SK-N-SH (cell line): ENCODE results near the gene FOXM1. TPM values are rescaled to one million over a fixed set of nuclear protein-coding genes. Genes with fewer than 3 reads are reported as not detected.

Experiments
- CTCF ChIA-PET: fragments of 300-600, 350-600 bp; formaldehyde crosslinking; extraction: SDS; loops from one replicate; lab custom pipeline; 2021; lab: Yijun Ruan, JAX
- POLR2A ChIA-PET: fragments of 350-600 bp; sonication (Branson Sonifier 250); formaldehyde crosslinking; extraction: SDS; loops from one replicate; lab custom pipeline; 2020; ENCODE audit warnings: antibody characterized with exemption, inconsistent platforms; lab: Yijun Ruan, JAX
- DNase-seq: peaks from one replicate; pipeline ENCODE4 v3.0.0; 2012
- H2AFZ ChIP-seq: fragments of 200-600 bp; sonication (generic); 2 replicates; pipeline ENCODE4 v1.8.1; 2016; ENCODE audit warnings: antibody characterized with exemption, mild to moderate bottlenecking, low read depth
- H3F3A ChIP-seq: fragments of 200-600 bp; sonication (generic); replicated peaks from 2 replicates; pipeline ENCODE3; 2016; ENCODE audit warnings: antibody characterized with exemption, mild to moderate bottlenecking; ENCODE audit not compliant: insufficient read depth
- H3K27ac ChIP-seq, 2 experiments: fragments of 200-500 bp in 1 of 2; fragments of 200-600 bp in 1 of 2; sonication (Bioruptor generic) in 1 of 2; sonication (generic), shearing (Covaris generic) in 1 of 2; 2 replicates each; pipeline versions ENCODE4 v1.5.1 to v1.6.1; 2014 to 2016; ENCODE audit warnings: low read depth in 2 of 2, inconsistent platforms in 1 of 2, low read length in 1 of 2, mild to moderate bottlenecking in 1 of 2, mixed read lengths in 1 of 2
- H3K27me3 ChIP-seq: fragments of 200-600 bp; sonication (generic), shearing (Covaris generic); 2 replicates; pipeline ENCODE4 v1.6.1; 2016; ENCODE audit warnings: mixed run types; ENCODE audit not compliant: insufficient read depth
- H3K36me3 ChIP-seq, 2 experiments: fragments of 200-500 bp in 1 of 2; fragments of 200-600 bp in 1 of 2; sonication (Bioruptor generic) in 1 of 2; sonication (generic) in 1 of 2; replicated peaks in 1 of 2; 2 replicates each; pipeline versions ENCODE3 to v1.5.1; 2014 to 2016; ENCODE audit warnings: low read length in 1 of 2, mild to moderate bottlenecking in 1 of 2; ENCODE audit not compliant: insufficient read depth in 2 of 2, control insufficient read depth in 1 of 2
- H3K4me1 ChIP-seq, 2 experiments: fragments of 200-500 bp in 1 of 2; fragments of 200-600 bp in 1 of 2; sonication (Bioruptor generic) in 1 of 2; sonication (generic), shearing (Covaris generic) in 1 of 2; 2 replicates each; pipeline versions ENCODE4 v1.5.1 to v1.6.1; 2014 to 2016; ENCODE audit warnings: low read depth in 1 of 2, low read length in 1 of 2, mixed run types in 1 of 2; ENCODE audit not compliant: insufficient read depth in 2 of 2, control insufficient read depth in 1 of 2
- H3K4me2 ChIP-seq: fragments of 200-600 bp; sonication (generic), shearing (Covaris generic); 2 replicates; pipeline ENCODE4 v1.6.1; 2017; ENCODE audit warnings: mixed run types
- H3K4me3 ChIP-seq, 2 experiments: fragments of 200-500 bp in 1 of 2; fragments of 200-600 bp in 1 of 2; sonication (Bioruptor generic) in 1 of 2; sonication (generic), shearing (Covaris generic) in 1 of 2; 2 replicates each; pipeline versions ENCODE4 v1.5.1 to v1.8.1; 2014 to 2016; ENCODE audit warnings: low read depth in 2 of 2, inconsistent platforms in 1 of 2, low read length in 1 of 2, mild to moderate bottlenecking in 1 of 2, mixed read lengths in 1 of 2, moderate library complexity in 1 of 2
- H3K79me2 ChIP-seq: fragments of 200-600 bp; sonication (generic); 2 replicates; pipeline ENCODE4 v1.8.1; 2017; ENCODE audit warnings: mild to moderate bottlenecking; ENCODE audit not compliant: insufficient read depth
- H3K9ac ChIP-seq: fragments of 200-600 bp; sonication (generic); 2 replicates; pipeline ENCODE4 v1.6.1; 2017; ENCODE audit warnings: mixed run types
- H3K9me2 ChIP-seq: fragments of 200-600 bp; sonication (generic); 2 replicates; pipeline ENCODE4 v1.6.1; 2017; ENCODE audit warnings: mixed run types
- H3K9me3 ChIP-seq: fragments of 200-600 bp; sonication (generic); 2 replicates; pipeline ENCODE4 v1.6.1; 2017; ENCODE audit warnings: mixed run types, mild to moderate bottlenecking, moderate library complexity
- H4K20me1 ChIP-seq: fragments of 200-600 bp; sonication (generic); 2 replicates; pipeline ENCODE4 v1.6.1; 2017; ENCODE audit warnings: mild to moderate bottlenecking, mixed run types; ENCODE audit not compliant: insufficient read depth
- CHD2 ChIP-seq: fragments of 150-350 bp; IDR thresholded peaks from 2 replicates; pipeline ENCODE4 v1.6.1; 2018; ENCODE audit warnings: low read length; ENCODE audit not compliant: partially characterized antibody
- ELF1 ChIP-seq: IDR thresholded peaks from 2 replicates; pipeline ENCODE4 v1.4.0; 2012
- EZH2phosphoT487 ChIP-seq: fragments of 200-600 bp; sonication (generic); IDR thresholded peaks from 2 replicates; pipeline ENCODE4 v1.6.1; 2017; ENCODE audit warnings: low read depth, mixed run types, mild to moderate bottlenecking, antibody characterized with exemption, moderate library complexity, borderline replicate concordance
- GABPA ChIP-seq: IDR thresholded peaks from 2 replicates; pipeline ENCODE4 v1.4.0; 2012; ENCODE audit warnings: low read depth, mild to moderate bottlenecking
- GATA2 ChIP-seq: sonication (generic); formaldehyde crosslinking; IDR thresholded peaks from 2 replicates; pipeline ENCODE4 v1.5.0; 2020; ENCODE audit warnings: mild to moderate bottlenecking, missing genetic modification reagents
- MAX ChIP-seq: IDR thresholded peaks from 2 replicates; pipeline ENCODE4 v1.4.0; 2012; ENCODE audit warnings: low read depth
- NFIC ChIP-seq: IDR thresholded peaks from 2 replicates; pipeline ENCODE4 v1.4.0; 2012; ENCODE audit warnings: borderline replicate concordance
- PBX3 ChIP-seq: IDR thresholded peaks from 2 replicates; pipeline ENCODE4; 2012
- RAD21 ChIP-seq: IDR thresholded peaks from 2 replicates; pipeline ENCODE4 v1.6.1; 2012; ENCODE audit warnings: mild to moderate bottlenecking, low read length
- REST ChIP-seq: IDR thresholded peaks from 2 replicates; pipeline ENCODE4 v1.6.1; 2012; ENCODE audit warnings: mild to moderate bottlenecking, low read depth, low read length, moderate library complexity
- RXRA ChIP-seq: IDR thresholded peaks from 2 replicates; pipeline ENCODE4 v1.4.0; 2012; ENCODE audit warnings: low read depth, mild to moderate bottlenecking, borderline replicate concordance
- SIN3A ChIP-seq: IDR thresholded peaks from 2 replicates; pipeline ENCODE4 v1.6.1; 2012; ENCODE audit warnings: low read depth, mild to moderate bottlenecking, low read length, moderate library complexity, borderline replicate concordance
- SMC3 ChIP-seq: IDR thresholded peaks from 2 replicates; pipeline ENCODE4 v1.6.1; 2012; ENCODE audit warnings: low read depth, low read length, improper control_type of control experiment
- TCF12 ChIP-seq: IDR thresholded peaks from 2 replicates; pipeline ENCODE4 v1.4.0; 2012
- USF1 ChIP-seq: IDR thresholded peaks from 2 replicates; pipeline ENCODE4 v1.4.0; 2012; ENCODE audit warnings: low read depth, borderline replicate concordance
- USF2 ChIP-seq: fragments of 150-350 bp; IDR thresholded peaks from 2 replicates; pipeline ENCODE4 v1.6.1; 2017; ENCODE audit warnings: antibody characterized with exemption, low read length, low read depth, borderline replicate concordance
- YY1 ChIP-seq: IDR thresholded peaks from 2 replicates; pipeline ENCODE4 v1.4.0; 2012; ENCODE audit warnings: low read depth, mild to moderate bottlenecking
- ZBTB33 ChIP-seq: IDR thresholded peaks from 2 replicates; pipeline ENCODE4 v1.4.0; 2012; ENCODE audit warnings: low read depth, borderline replicate concordance
- WGBS: methylation state at CpG from one replicate; pipeline ENCODE4 v1.1.6; 2017; ENCODE audit warnings: low lambda C conversion rate; 5-methylcytosine and 5-hydroxymethylcytosine counted together
- polyA plus RNA-seq, 3 experiments: library from polyadenylated mRNA; depleted of rRNA; stranded (reverse); fragments of >200 nt; gene quantifications; 2 replicates each; pipeline ENCODE4 v1.2.3, GENCODE V29; 2012

FOXM1 gene
- polyA plus RNA-seq, 1 of the 3 experiments (the other 2 are of a cell fraction) = 29.9 TPM

- TF ChIP-seq GATA2 (CRISPR knock-in tag) = no peak
- TF ChIP-seq CHD2 = no peak
- TF ChIP-seq GABPA = no peak
- TF ChIP-seq USF1 = no peak
- CTCF ChIA-PET = interaction anchor here (0.6 to 1.0 kb wide), 2 partner anchors 46 to 111 kb away, joined by 4 to 5 read pairs; partner anchors contain the start of genes FOXM1 and RHNO1
- no peak overlapping the region for H3K4me2 ChIP-seq
- H3K4me3 ChIP-seq = no peak overlapping the region
- H2AFZ ChIP-seq = no peak overlapping the region
- peaks cover 3% of the 10 kb centered on the region; the same call in 1 of the 2 replicates for H4K20me1 ChIP-seq
- H3K9me2 ChIP-seq = no peaks in the 10 kb centered on the region
- POLR2A ChIA-PET = interaction anchor here (0.7 kb wide), 1 partner anchor 19 kb away, joined by 3 read pairs; no protein-coding TSS in a partner anchor
- H3K4me1 ChIP-seq = peaks cover 0 to 5% of the 10 kb centered on the region in 2 experiments; a peak in 1 of 4 replicates
- H3K36me3 ChIP-seq = peaks cover 5 to 59% of the 10 kb centered on the region in 2 experiments
- no peak for DNase-seq
- H3F3A ChIP-seq = peaks cover 6% of the 10 kb centered on the region
- H3K9me3 ChIP-seq = no peaks in the 10 kb centered on the region
- H3K27me3 ChIP-seq = no peaks in the 10 kb centered on the region
- H3K9ac ChIP-seq = no peak overlapping the region
- peaks cover 29% of the 10 kb centered on the region; the same call in 1 of the 2 replicates for H3K79me2 ChIP-seq
- WGBS = 94% methylated on average over 9 of the region's 9 CpGs
- H3K27ac ChIP-seq = no peak overlapping the region
Measured at GRCh38 chr12:2923057-2923456, 46.1 kb upstream of the FOXM1 start.

- H3K9me2 ChIP-seq = no peaks in the 10 kb centered on the region
- peaks cover 30% of the 10 kb centered on the region; the same call in 1 of the 2 replicates for H3K79me2 ChIP-seq
- 93% methylated on average over 2 of the region's 2 CpGs for WGBS
- H3K4me3 ChIP-seq = no peak overlapping the region
- ChIA-PET CTCF (no interaction called here), POLR2A (no interaction called here)
- no peak overlapping the region; a peak in 1 of 4 replicates for H3K27ac ChIP-seq
- H3K4me2 ChIP-seq = no peak overlapping the region
- H3K9me3 ChIP-seq = no peaks in the 10 kb centered on the region
- no peak overlapping the region for H2AFZ ChIP-seq
- H3K9ac ChIP-seq = no peak overlapping the region
- H3K36me3 ChIP-seq = peaks cover 5 to 56% of the 10 kb centered on the region in 2 experiments
- H4K20me1 ChIP-seq = peaks cover 3% of the 10 kb centered on the region; the same call in 1 of the 2 replicates
- H3K27me3 ChIP-seq = no peaks in the 10 kb centered on the region
- DNase-seq = no peak
- H3K4me1 ChIP-seq = peaks cover 0 to 5% of the 10 kb centered on the region in 2 experiments; a peak in 1 of 4 replicates
- H3F3A ChIP-seq = peaks cover 6% of the 10 kb centered on the region
- TF ChIP-seq YY1 (no peak), NFIC (no peak), MAX (no peak), USF1 (no peak), SMC3 (no peak), ELF1 (no peak), SIN3A (no peak), USF2 (no peak), RXRA (no peak), ZBTB33 (no peak), REST (no peak), PBX3 (no peak), EZH2phosphoT487 (no peak), RAD21 (no peak), TCF12 (no peak)
Measured at GRCh38 chr12:2922329-2922728, 45.4 kb upstream of the FOXM1 start.
